ENCODE results near the gene SYDE2. TPM values are rescaled to one million over a fixed set of nuclear protein-coding genes. Genes with fewer than 3 reads are reported as not detected.

SYDE2 gene
- total and polyA plus RNA-seq, 9 of the 15 experiments (the other 6 are each of a cell fraction or from before 2014, with no cell fraction given), result 0.39 to 8.7 (median 4.5) TPM

- Histone ChIP-seq H2AFZ (ENCODE audit: low read depth, low read length) (no peak overlapping the region), H3K9me3 (replicated peaks; ENCODE audit: control insufficient read depth, insufficient read depth, low read depth, low read length) (no peaks in the 10 kb centered on the region), H3K36me3 (ENCODE audit: control insufficient read depth, insufficient read depth, low read length) (no peaks in the 10 kb centered on the region), H3K4me2 (ENCODE audit: insufficient read depth, low read length) (no peak overlapping the region), H3K9ac (ENCODE audit: insufficient read depth in 1 of 2, low read depth in 2 of 2, low read length in 2 of 2) (no peak overlapping the region), H3K27me3 (ENCODE audit: control insufficient read depth in 2 of 2, insufficient read depth in 2 of 2, low read length in 2 of 2) (peaks cover 0 to 4% of the 10 kb centered on the region in 2 experiments; a peak in 1 of 5 replicates), H3K27ac (ENCODE audit: extremely low read depth, low read depth, low read length) (no peak overlapping the region), H4K20me1 (replicated peaks; ENCODE audit: control insufficient read depth, insufficient read depth, low read length) (no peaks in the 10 kb centered on the region; the same call in 1 of the 2 replicates), H3K4me1 (replicated peaks in 1 of 2; ENCODE audit: control insufficient read depth in 2 of 2, insufficient read depth in 2 of 2, low read length in 2 of 2) (no peaks in the 10 kb centered on the region), H3K4me3 (no peak overlapping the region), H3K79me2 (ENCODE audit: control insufficient read depth, insufficient read depth, low read length) (no peaks in the 10 kb centered on the region), H3K9me1 (ENCODE audit: control insufficient read depth, insufficient read depth, low read length) (no peaks in the 10 kb centered on the region)
- ChIA-PET CTCF (ENCODE audit: low intra/inter-chr PET ratio) (no interaction called here), POLR2A (interaction anchor here (1.5 kb wide), 1 partner anchor 10 kb away, joined by 3 read pairs; no protein-coding TSS in a partner anchor)
- in situ Hi-C loops (cut with MboI) (no loop called here), intact Hi-C loops (cut with micrococcal nuclease) (no loop called here)
- no peak for FAIRE-seq
- no peak for DNase-seq (ENCODE audit: extremely low read depth in 1 of 4, low spot score in 3 of 4)
- no TSS peak for BruUV-seq (replicated peaks)
- WGBS (ENCODE audit: insufficient coverage, low coverage, missing lambda C conversion rate), result 3% methylated on average over 2 of the region's 2 CpGs
- no peak; the same call in 2 of the 3 replicates for ATAC-seq
- TF ChIP-seq PATZ1 (CRISPR knock-in tag; IDR thresholded peaks at IDR 0.05; ENCODE audit: borderline replicate concordance) (no peak), SMAD2 (IDR thresholded peaks at IDR 0.05; ENCODE audit: low read depth, low read length) (no peak), SRF (CRISPR knock-in tag; IDR thresholded peaks at IDR 0.05) (no peak), HNRNPH1 (optimal IDR thresholded peaks at IDR 0.05; ENCODE audit: low read depth, low read length) (no peak), ZBTB5 (IDR thresholded peaks at IDR 0.05) (no peak), CREB3 (tag; conservative IDR thresholded peaks at IDR 0.05; ENCODE audit: low read depth) (no peak), POLR2B (IDR thresholded peaks at IDR 0.05; ENCODE audit: low read depth, partially characterized antibody) (no peak), KDM1A (IDR thresholded peaks at IDR 0.05) (no peak), SLC30A9 (CRISPR knock-in tag; IDR thresholded peaks at IDR 0.05) (no peak), NUFIP1 (IDR thresholded peaks at IDR 0.05; ENCODE audit: partially characterized antibody) (no peak), TCF7 (IDR thresholded peaks at IDR 0.05; ENCODE audit: borderline replicate concordance) (no peak), CXXC5 (CRISPR knock-in tag; IDR thresholded peaks at IDR 0.05) (no peak), HMGXB4 (CRISPR knock-in tag; IDR thresholded peaks at IDR 0.05) (no peak), FOXP1 (CRISPR knock-in tag; IDR thresholded peaks at IDR 0.05) (no peak), TBP (optimal IDR thresholded peaks at IDR 0.05; ENCODE audit: low read depth, low read length) (no peak)
Measured at GRCh38 chr1:85133565-85134159, 67.2 kb downstream of the SYDE2 start.
